Astrocyte (in vitro differentiated cells and primary cell): ENCODE measurements around the gene SMAD7. TPM values are rescaled to one million over a fixed set of nuclear protein-coding genes. Genes with fewer than 3 reads are reported as not detected.

Experiments used
- DNase-seq: peaks from one replicate; pipeline ENCODE4 v3.0.0-alpha.2; 2010; ENCODE audit warnings: low read depth
- FAIRE-seq: peaks from 2 replicates; lab custom pipeline; 2011; peaks lifted over from hg19 to GRCh38; lab: Jason Lieb, UNC
- H2AFZ ChIP-seq: 2 replicates; pipeline ENCODE4 v1.6.0; 2012; ENCODE audit warnings: low read depth, low read length, inconsistent platforms
- H3K27ac ChIP-seq: 2 replicates; pipeline ENCODE4 v1.5.1; 2011; ENCODE audit warnings: low read depth, low read length, inconsistent platforms
- H3K27me3 ChIP-seq: 2 replicates; pipeline ENCODE4 v1.6.0; 2011; ENCODE audit warnings: low read length, inconsistent platforms; ENCODE audit not compliant: insufficient read depth
- H3K36me3 ChIP-seq: 2 replicates; pipeline ENCODE4 v1.5.1; 2011; ENCODE audit warnings: low read length, inconsistent platforms; ENCODE audit not compliant: insufficient read depth
- H3K4me1 ChIP-seq: 2 replicates; pipeline ENCODE4 v1.5.1; 2011; ENCODE audit warnings: low read length, inconsistent platforms; ENCODE audit not compliant: insufficient read depth
- H3K4me2 ChIP-seq: 2 replicates; pipeline ENCODE4 v1.6.0; 2012; ENCODE audit warnings: low read length, inconsistent platforms
- H3K4me3 ChIP-seq: 2 replicates; pipeline ENCODE4 v1.5.1; 2011; ENCODE audit warnings: low read depth, mild to moderate bottlenecking, low read length, inconsistent platforms; ENCODE audit not compliant: insufficient read depth
- H3K79me2 ChIP-seq: 2 replicates; pipeline ENCODE4 v1.6.0; 2012; ENCODE audit warnings: mild to moderate bottlenecking, low read length, inconsistent platforms; ENCODE audit not compliant: insufficient read depth
- H3K9ac ChIP-seq: 2 replicates; pipeline ENCODE4 v1.6.0; 2012; ENCODE audit warnings: mild to moderate bottlenecking, low read length, inconsistent platforms
- H3K9me3 ChIP-seq: 2 replicates; pipeline ENCODE4 v1.5.1; 2012; ENCODE audit warnings: low read depth, mild to moderate bottlenecking, low read length, inconsistent platforms; ENCODE audit not compliant: insufficient read depth
- H4K20me1 ChIP-seq: 2 replicates; pipeline ENCODE4 v1.6.0; 2012; ENCODE audit warnings: low read length, inconsistent platforms; ENCODE audit not compliant: insufficient read depth
- H3K27ac Mint-ChIP-seq: one replicate; pipeline ENCODE4 v1.8.0; 2021; ENCODE audit warnings: mild to moderate bottlenecking, mixed read lengths; ENCODE audit not compliant: unreplicated experiment
- H3K27me3 Mint-ChIP-seq: one replicate; pipeline ENCODE4 v1.8.0; 2021; ENCODE audit warnings: low read depth, mixed read lengths; ENCODE audit not compliant: unreplicated experiment
- H3K36me3 Mint-ChIP-seq: one replicate; pipeline ENCODE4 v1.8.0; 2021; ENCODE audit warnings: low read depth, mixed read lengths; ENCODE audit not compliant: unreplicated experiment
- H3K4me1 Mint-ChIP-seq: one replicate; pipeline ENCODE4 v1.8.0; 2021; ENCODE audit warnings: low read depth, mixed read lengths; ENCODE audit not compliant: unreplicated experiment
- H3K4me3 Mint-ChIP-seq: one replicate; pipeline ENCODE4 v1.8.0; 2021; ENCODE audit warnings: mild to moderate bottlenecking, moderate library complexity, mixed read lengths; ENCODE audit not compliant: unreplicated experiment
- H3K9me3 Mint-ChIP-seq: one replicate; pipeline ENCODE4 v1.8.0; 2021; ENCODE audit warnings: mild to moderate bottlenecking, mixed read lengths; ENCODE audit not compliant: unreplicated experiment
- EZH2 ChIP-seq: IDR thresholded peaks from 2 replicates; pipeline ENCODE4 v1.6.1; 2012; ENCODE audit warnings: mild to moderate bottlenecking, low read length, inconsistent platforms; ENCODE audit not compliant: insufficient read depth
- total RNA-seq: library from RNA; stranded (reverse); gene quantifications from 2 replicates; pipeline ENCODE4 v1.2.1, GENCODE V29; 2021
- TF ChIP-seq, protein P1 (sequence below): IDR thresholded peaks from 2 replicates; pipeline ENCODE4 v1.5.1; 2011; ENCODE audit warnings: low read depth, mild to moderate bottlenecking, inconsistent platforms, low read length, moderate library complexity; ENCODE audit not compliant: insufficient read depth

Gene SMAD7
- total RNA-seq, 1 donor from 2014 or later = 62.9 TPM

DNA sequence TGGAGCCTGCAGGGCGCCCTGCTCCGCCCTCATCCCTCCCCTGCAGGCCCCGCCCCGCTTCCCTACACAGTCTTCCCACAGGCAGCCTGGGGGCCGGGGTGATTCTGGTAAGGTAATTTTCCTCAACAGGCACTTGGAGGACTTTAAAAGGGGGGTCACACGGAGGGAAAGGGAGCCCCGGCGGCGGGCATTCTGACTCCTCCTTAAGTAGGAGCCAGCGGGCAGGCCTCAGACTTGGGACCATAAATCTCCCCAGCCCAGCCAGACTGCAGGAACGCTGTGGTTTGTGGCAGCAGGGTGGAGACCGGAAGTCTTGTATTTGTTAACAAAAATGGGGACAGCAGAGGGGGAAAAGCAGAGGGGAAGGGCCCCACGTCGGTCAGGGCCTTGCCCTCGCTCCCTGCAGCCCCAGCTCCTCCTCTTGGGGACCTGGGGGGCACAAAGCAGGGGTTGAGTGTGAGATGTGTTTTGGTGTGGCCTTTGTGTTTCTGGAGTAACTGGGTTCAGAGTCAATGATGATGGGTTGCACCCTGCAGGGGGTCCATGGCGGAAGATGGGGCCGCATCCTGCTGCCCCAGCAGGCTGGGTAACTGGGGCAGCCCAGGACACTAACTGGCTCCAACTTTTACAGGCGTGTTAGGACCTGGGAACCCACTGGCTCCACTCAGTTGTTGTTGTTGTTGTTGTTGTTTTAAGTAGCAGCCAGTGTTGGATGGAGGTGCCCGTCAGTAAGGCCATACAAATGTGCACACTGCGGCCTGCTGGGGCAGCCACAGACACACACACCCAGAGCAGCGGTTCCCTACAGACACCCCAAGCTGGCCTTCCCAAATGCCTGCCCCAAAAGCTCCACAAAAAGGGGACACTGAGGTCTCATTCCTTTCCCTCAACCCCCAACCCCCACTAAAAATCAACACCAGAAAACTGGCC, 27.7 kb downstream of the SMAD7 start:
- Histone ChIP-seq H3K79me2 (peaks cover 95% of the 10 kb centered on the region), H3K4me2 (peak overlapping the region; percentile 76), H3K4me1 (peaks cover 50% of the 10 kb centered on the region), H3K27ac (peak overlapping the region; percentile 52), H3K9ac (peak overlapping the region; percentile 57), H3K27me3 (no peaks in the 10 kb centered on the region), H3K9me3 (no peaks in the 10 kb centered on the region), H4K20me1 (peaks cover 88% of the 10 kb centered on the region), H3K36me3 (peaks cover 29% of the 10 kb centered on the region), H2AFZ (no peak overlapping the region), H3K4me3 (peak overlapping the region; percentile 6)
- peaks cover 79% of the 10 kb centered on the region for H3K4me1 Mint-ChIP-seq
- DNase-seq (peak; percentile 95), FAIRE-seq (peak; percentile 32)
- H3K36me3 Mint-ChIP-seq = peaks cover 34% of the 10 kb centered on the region
- TF ChIP-seq EZH2 = no peak
- TF ChIP-seq, protein P1, sequence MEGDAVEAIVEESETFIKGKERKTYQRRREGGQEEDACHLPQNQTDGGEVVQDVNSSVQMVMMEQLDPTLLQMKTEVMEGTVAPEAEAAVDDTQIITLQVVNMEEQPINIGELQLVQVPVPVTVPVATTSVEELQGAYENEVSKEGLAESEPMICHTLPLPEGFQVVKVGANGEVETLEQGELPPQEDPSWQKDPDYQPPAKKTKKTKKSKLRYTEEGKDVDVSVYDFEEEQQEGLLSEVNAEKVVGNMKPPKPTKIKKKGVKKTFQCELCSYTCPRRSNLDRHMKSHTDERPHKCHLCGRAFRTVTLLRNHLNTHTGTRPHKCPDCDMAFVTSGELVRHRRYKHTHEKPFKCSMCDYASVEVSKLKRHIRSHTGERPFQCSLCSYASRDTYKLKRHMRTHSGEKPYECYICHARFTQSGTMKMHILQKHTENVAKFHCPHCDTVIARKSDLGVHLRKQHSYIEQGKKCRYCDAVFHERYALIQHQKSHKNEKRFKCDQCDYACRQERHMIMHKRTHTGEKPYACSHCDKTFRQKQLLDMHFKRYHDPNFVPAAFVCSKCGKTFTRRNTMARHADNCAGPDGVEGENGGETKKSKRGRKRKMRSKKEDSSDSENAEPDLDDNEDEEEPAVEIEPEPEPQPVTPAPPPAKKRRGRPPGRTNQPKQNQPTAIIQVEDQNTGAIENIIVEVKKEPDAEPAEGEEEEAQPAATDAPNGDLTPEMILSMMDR = no peak
- no peaks in the 10 kb centered on the region for H3K9me3 Mint-ChIP-seq
- H3K27ac Mint-ChIP-seq = peak overlapping the region; percentile 77
- peak overlapping the region; percentile 58 for H3K4me3 Mint-ChIP-seq
- H3K27me3 Mint-ChIP-seq = no peaks in the 10 kb centered on the region

DNA sequence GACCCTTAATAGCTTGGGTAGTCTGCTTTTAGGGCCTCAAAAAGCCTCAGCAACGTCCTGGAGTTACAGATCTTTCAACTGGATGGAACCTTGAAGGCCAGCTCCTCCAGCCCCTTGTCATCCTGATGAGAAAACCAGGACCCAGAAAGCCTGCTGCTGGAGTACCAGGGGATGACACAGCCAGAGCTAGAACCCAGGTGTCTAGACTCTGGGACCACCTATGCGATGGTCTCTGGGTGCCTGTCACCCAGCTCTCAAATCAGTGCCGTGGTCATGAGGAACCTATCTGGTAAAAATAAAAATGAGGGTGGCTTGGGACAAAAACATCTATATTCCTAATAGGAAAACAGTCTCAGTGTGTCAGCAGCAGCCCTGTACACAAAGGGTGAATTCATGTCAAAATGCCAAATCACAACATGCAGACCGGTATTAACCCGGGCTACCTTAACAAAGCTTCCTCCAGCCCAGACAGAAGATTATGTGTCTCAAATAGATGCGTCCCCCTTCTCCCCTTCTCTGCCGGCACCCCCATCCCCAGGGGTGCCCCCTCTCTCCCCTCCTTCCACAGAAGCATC, 28.5 kb downstream of the SMAD7 start:
- Mint-ChIP-seq H3K27me3 (no peaks in the 10 kb centered on the region), H3K4me1 (peaks cover 79% of the 10 kb centered on the region), H3K9me3 (no peaks in the 10 kb centered on the region), H3K4me3 (no peak overlapping the region), H3K27ac (peak overlapping the region; percentile 77), H3K36me3 (peaks cover 34% of the 10 kb centered on the region)
- Histone ChIP-seq H3K9ac (peak overlapping the region; percentile 57), H3K27ac (peak overlapping the region; percentile 52), H3K4me2 (peak overlapping the region; percentile 76), H4K20me1 (peaks cover 83% of the 10 kb centered on the region), H3K9me3 (no peaks in the 10 kb centered on the region), H2AFZ (no peak overlapping the region), H3K27me3 (no peaks in the 10 kb centered on the region), H3K4me3 (no peak overlapping the region), H3K79me2 (peaks cover 87% of the 10 kb centered on the region), H3K4me1 (peaks cover 46% of the 10 kb centered on the region), H3K36me3 (peaks cover 29% of the 10 kb centered on the region)
- no peak for TF ChIP-seq EZH2
- TF ChIP-seq, protein P1 = no peak
- FAIRE-seq (peak; percentile 56), DNase-seq (no peak)
